ENCODE measurements around the gene CLEC4A.
"Not testable (repeated sequence)": the region's sequence is repeated elsewhere in the genome, so short reads cannot be mapped to it uniquely, and the experiment has no call there.

The CLEC4A gene

DNA sequence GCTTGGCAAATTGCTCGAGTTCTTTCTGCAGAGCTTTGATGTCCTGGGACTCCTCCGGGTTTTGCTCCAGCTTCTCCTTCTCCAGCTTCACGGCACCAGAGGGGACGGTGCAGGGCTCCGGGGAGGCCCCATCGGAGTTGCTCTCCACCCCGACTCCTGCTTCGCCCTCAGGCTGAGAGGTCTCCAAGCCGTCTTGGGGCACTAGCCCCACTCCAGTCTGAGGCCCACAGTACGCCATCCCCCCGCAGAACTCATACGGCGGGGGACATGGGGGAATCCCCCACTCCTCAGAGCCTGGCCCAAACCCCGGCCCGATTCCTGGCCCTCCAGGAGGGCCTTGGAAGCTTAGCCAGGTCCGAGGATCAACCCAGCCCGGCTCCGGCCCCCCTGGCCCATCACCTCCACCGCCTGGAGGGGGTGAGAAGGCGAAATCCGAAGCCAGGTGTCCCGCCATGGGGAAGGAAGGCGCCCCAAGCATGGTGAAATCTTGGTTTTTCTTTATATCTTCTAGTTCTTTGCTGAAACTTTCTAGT is 11.0 kb downstream of the CLEC4A start:
- not testable (repeated sequence) for DNase-seq

DNA sequence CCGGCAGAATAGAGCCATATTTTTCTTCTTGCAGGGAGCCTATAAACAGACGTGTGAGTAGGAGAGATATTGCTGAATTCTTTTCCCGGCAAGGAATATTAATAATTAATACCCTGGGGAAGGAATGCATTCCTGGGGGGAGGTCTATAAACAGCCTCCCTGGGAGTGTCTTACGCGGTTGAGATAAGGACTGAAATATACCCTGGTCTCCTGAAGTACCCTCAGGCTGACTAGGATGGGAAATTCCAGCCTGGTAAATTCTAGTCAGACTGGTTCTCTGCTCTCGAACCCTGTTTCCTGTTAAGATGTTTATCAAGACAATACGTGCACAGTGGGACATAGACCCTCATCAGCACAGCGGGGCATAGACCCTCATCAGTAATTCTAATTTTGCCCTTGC is 18.2 kb downstream of the CLEC4A start:
- not testable (repeated sequence) for DNase-seq

DNA sequence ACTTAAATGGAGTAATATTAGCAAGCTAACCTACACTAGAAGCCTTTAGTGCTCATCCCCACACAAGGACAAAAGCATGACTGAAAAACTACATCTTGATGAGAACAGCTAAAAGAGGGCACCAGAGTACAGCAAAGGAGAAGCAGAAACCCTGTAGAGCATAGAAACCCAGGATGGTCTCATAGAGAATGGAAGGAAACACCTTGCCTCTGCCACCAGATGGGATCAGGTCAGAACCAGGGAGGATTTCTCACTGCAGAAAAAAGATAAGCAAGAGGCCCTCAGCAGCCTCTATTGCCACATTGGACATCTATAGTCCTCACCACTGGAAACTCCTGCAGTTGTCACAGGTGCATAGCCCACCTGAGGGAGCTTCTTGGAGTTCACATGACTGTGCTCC is 19.8 kb downstream of the CLEC4A start:
- DNase-seq, result no peak

DNA sequence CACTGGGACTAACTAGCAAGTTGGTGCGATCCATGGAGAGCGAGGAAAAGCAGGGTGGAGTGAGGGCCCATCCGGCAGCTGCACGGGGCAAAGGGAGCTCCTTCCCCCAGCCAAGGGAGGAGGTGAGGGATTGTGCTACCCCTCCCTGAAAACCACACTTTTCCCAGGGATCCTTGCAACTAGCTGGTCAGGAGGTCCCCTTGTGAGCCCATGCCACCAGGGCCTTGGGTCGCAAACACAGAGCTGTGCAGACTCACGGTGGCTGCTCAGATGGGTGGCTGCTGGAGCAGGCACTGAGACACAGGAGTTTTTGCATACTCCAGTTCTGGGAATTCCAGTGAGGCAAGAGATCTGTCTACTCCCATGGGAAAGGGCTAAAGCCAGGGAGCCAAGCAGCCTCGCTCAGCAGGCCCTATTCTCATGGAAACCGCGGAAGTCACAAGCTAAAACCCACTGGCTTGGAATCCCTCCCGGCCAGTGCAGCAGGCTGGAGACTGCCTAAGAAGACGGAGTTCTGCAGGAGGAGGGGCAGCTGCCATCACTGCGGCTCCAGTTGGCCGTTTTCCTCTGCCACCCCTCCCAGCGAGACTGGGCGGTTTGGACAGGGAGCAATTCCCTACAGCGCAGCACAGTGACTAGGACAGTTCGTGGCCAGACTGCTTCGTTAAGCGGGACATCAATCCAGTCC is 22.5 kb downstream of the CLEC4A start:
- DNase-seq, result no peak

DNA sequence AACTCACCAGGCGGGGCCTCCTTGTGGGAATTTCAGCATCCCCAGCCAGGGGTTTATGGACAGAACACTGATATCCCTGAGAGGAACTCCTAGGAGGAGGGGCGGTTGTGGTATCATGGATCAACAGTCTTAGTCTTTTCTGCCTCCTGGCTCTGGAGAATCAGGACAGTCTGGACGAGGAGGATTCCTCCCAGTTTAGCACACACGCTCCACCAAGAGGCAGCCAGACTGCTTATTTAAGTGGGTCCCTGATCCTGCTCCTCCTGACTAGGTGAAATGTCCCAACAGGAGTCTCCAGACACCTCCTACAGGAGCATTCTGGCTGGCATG is 23.0 kb downstream of the CLEC4A start:
- no peak for DNase-seq

DNA sequence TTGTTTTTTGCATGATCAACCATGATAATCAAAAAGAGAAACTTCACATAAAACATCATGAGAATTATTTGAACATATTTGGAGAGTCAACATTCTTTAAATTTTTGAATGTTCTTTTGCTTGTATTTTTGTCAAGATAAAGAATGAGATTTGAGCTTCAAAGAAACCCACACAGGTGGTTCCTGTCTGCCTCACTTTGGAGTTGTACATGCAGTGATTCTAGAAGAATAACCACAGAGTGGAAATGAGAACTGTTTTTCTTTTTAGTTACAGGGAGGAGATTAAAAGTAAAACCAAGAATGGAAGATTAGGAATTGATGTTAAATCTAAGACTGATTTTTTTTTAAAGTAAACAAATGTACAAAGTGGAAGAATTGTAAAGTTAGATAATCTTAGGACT is 31.1 kb downstream of the CLEC4A start:
- no peak for DNase-seq

DNA sequence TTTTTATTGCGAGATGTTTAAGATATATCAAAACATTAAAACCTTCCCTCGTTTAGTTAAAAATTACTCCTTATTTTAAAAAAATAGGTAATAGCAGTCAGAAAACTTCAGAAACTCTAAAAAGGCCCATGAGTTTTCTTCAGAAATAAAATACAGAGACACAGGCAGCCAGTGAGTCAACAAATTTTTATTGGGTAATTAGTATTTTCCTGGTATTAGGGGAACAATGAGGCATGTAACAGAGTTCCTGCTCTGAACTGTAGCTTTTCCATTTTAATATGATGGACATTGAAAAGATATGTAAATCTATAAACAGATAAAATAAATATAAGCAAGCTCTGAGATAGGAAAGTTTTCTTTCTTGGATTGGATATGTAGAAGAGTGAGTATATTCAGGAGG is 33.0 kb downstream of the CLEC4A start:
- no peak for DNase-seq

DNA sequence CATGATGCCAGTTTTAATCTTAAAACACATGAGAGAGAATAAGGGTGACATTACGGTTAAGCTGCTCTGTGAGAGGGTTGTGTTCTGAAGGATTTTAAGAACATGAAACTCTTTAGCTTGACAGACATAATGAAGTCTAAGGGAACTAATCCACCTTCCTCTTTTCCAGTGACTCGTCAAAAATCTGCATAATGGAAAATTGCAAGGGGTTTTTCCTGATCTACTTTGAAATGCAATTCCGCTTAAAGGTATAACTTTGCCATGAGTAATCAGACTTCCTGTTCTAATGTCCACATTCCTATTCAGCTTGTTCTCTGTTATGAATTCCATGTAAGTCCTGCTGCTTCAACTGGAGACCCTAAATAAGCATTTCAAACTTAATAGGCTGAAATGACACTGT is 33.4 kb downstream of the CLEC4A start, which contains the start of gene ZNF705A:
Gene ZNF705A, plus strand, starts transcription at position 171 of the 400 bp plus-strand sequence. CDS start 15,611 bp downstream, outside the sequence.
- no peak for DNase-seq

DNA sequence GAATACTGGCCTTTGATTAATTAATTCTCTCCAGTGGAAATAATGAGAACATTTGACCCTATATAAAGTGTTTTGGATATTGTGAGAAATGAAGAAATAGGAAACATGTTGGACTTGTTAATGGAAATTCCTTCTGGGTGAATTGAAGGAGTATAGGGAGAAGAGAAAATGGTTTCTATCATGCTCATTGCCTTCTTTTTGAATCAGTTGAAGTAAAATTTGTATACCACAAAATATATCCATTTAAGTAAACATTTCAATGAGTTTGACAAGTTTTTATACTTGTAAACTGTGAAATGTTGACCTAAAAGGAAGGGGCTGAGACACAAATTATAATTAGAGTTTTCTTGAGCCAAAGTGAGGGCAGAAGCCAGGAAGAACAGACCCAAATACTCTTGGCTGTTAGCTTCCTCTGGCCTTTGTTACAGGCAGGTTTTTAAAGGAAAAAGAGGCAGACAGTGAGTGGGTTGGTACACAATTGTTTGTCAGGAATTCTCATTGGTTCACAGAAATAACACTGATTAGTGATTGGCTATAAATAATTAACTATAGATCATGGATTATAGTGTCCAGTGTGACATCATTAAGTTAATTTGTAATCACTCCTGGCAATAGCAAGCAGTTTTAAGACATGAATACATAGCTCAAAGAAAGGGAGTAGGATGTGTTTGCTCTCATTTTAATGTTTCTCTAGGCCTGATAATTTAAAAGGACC is 34.2 kb downstream of the CLEC4A start:
- no peak for DNase-seq

DNA sequence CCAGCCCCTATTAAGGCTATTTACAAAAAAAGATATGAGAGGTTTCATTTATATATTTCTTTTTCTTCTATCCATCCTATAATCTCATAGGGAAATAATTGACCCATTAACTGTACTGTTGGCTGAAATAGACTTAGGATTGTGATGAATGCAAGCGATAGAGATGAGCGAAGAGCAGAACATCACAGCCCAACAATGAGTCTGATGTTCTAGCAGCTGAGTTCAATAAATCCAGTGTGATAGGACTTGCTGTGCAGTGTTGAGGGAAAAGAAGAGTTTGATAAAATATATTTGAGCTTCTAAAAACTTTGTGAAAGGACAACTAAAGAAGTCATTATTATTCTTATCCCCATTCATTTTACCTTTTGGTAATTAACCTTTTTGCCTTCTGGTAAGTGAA is 49.5 kb downstream of the CLEC4A start:
- not testable (repeated sequence) for DNase-seq

DNA sequence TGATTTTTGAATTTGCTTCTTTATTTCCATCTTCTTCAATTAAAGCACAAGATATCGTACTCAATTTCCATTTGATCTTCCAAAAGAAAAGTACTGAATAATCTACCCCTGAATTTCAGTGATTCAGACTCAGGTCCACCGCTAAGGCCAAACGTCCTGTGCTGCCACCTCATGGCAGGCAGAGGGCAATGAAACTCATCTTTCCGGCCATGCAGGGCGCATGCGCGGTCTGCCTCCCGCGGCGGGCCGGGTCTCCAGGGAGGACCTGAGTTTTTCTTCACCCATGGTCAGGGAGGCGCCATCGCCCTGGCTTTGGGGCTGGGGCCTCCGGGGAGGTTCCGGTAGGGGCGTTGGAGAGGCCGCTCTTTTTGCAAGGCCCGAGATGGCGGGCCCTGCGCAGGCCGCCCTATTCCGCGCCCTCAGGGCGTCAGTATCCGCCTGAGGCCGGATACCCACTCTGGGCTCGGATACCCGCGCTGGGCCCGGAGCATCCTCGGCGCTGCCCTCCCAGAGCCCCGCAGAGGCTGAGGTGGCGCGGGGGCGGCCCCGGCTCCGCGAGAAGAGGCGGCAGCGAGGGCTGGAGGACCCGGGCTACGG is 56.7 kb downstream of the CLEC4A start:
- DNase-seq, result peak; percentile 36 to 70 (median 48)

DNA sequence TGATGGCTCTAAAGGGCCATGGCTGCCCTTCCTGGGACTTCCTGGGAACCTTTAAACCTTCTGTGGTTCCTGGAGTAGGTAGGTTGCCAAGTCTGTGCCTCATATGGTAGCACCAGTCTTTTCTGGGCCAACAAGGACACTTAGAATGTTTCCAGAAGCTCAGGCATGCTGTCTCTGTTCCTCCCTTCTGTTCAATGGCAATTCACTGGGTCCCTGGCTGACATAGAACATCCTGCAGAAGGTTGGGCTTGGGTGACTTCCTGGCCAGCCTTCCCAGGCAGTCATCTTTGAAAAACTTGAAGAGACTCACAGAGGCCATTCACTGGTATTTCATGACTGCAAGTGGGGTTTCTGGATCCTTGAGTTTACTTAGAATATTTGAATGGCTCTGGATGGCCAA is 57.9 kb downstream of the CLEC4A start:
- not testable (repeated sequence) for DNase-seq

DNA sequence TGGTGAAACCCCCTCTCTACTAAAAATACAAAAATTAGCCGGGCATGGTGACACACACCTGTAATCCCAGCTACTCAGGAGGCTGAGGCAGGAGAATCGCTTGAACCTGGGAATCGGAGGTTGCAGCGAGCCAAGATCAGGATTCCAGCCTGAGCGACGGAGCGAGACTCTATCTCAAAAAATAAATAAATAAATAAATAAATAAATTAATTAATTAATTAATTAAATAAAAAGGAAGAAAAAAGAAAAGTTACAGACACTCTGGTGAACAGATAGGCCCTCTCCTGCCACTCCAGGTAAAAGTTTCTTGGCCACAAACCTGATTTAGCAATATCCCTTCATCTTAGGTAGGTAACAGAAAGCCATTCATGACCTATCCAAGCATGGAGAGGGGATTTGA is 59.5 kb downstream of the CLEC4A start:
- not testable (repeated sequence) for DNase-seq

DNA sequence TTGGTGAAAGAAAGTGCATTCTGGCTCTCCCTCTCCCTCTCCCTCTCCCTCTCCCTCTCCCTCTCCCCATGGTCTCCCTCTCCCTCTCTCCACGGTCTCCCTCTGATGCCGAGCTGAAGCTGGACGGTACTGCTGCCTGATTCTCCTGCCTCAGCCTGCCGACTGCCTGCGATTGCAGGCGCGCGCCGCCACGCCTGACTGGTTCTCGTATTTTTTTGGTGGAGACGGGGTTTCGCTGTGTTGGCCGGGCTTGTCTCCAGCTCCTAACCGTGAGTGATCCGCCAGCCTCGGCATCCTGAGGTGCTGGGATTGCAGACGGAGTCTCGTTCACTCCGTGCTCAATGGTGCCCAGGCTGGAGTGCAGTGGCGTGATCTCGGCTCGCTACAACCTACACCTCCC is 59.9 kb downstream of the CLEC4A start:
- not testable (repeated sequence) for DNase-seq

DNA sequence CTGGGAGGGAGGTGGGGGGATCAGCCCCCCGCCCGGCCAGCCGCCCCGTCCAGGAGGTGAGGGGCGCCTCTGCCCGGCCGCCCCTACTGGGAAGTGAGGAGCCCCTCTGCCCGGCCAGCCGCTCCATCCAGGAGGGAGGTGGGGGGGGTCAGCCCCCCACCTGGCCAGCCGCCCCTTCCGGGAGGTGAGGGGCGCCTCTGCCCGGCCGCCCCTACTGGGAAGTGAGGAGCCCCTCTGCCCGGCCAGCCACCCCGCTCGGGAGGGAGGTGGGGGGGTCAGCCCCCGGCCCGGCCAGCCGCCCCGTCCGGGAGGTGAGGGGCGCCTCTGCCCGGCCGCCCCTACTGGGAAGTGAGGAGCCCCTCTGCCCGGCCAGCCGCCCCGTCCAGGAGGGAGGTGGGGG is 60.8 kb downstream of the CLEC4A start:
- DNase-seq, result not testable (repeated sequence)

DNA sequence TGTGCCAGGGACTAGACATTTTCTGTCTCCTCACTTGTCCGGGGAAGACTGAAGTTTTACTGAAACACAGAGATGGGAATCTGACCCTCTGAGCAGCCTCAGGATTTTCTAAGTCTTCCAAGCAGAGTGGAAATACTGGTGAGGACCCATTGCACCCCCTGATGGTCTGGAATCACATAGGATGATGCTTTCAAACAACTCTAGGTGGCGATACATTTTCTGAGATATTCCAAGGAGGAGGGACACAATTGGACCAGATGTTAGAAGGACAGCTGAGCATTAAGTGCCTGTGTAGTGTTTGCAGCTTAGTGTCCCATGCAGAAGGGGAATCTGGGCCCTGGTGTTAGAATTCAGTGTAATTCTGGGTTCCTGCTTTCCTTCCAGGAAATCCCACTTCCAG is 64.7 kb downstream of the CLEC4A start:
- DNase-seq, result not testable (repeated sequence)
